A375 (cell line): ENCODE data around the gene S100A13. TPM values are rescaled to one million over a fixed set of nuclear protein-coding genes. Genes with fewer than 3 reads are reported as not detected.

Experiments
- total RNA-seq: library from RNA; depleted of rRNA; stranded (reverse); fragments of >200 nt; shearing (Covaris generic); gene quantifications from 2 replicates; pipeline ENCODE4 v1.2.3, GENCODE V29; 2014; rRNA removed

Gene S100A13
- total RNA-seq = 583 and 631 TPM in 2 replicates

DNA sequence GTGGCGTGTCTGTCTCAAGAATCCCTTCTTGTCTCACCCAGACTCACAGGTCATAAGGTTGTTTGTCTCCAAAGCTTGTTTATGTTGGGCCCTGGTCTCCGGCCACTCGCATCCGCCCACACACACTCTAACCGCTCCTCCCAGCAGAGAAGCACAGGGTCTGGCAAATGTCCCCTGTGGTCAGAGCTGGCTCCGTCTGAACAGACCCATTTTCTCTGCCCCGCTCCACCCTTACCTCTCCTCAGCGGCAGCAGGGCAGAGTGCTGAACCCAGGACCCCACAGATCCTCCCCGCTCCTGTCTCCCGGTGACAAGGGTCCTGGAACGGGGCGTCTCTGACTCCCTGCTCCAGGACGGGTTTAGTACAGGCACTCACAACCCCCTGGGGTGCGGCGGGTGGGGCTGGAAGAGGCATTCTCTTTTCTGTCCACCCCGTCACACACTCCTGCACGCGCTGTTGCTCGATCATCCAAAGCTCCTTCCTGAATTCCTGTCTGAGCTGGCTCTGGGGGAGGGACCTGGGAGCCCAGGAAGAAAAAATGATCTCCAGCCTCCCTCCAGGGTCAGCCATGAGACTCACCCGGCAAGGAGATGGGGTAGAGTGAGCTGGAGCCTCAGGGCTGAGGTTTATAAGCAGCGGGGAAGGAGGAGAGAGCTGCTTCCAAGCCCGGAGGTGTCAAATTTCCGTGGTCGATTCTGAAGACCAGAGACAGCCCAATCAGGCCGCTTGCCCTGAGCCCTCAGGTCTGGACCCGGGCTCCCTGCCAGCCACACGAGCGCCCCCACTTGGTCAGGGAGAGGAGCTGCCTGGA is at the start of gene S100A13:
Gene S100A13, minus strand, starts transcription at position 602 of the 811 bp plus-strand sequence. CDS start 1,033 bp downstream, outside the sequence.

DNA sequence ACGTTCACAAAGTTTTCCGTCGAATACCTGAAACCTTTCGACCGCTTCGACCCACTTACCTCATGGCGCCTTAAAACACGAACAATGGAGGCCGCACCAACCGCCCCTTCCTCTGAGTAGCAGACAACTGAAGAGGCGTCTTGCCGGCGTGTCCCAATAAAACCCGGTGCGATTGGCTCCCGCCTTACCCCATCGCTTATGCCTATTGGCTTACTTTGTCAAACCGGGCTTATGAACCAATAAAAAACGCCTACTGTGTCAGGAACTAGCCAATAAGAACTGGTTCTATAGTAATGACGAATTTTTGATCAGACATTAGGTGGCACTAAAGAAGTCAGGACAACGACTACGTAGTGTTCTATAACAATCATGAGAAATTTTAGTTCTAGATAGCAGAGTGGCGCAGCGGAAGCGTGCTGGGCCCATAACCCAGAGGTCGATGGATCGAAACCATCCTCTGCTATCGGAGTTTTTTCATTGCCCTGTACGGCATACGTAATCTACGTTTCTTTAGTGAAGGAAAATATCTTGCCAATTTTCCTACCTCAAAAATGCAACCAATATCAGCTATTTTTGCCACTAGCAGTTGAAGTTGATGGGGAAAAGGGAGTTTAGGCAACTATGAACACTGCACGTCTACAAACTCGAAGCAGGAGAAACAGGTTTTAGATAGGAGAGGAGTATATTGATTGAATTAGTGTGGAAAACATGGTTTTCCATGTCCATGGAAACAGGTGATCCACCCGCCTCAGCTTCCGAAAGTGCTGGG is 43.7 kb upstream of the S100A13 start, which contains the start of gene ILF2:
Gene ILF2, minus strand, starts transcription at position 135 of the 769 bp plus-strand sequence. Its CDS starts 71 bp downstream, at position 64.

DNA sequence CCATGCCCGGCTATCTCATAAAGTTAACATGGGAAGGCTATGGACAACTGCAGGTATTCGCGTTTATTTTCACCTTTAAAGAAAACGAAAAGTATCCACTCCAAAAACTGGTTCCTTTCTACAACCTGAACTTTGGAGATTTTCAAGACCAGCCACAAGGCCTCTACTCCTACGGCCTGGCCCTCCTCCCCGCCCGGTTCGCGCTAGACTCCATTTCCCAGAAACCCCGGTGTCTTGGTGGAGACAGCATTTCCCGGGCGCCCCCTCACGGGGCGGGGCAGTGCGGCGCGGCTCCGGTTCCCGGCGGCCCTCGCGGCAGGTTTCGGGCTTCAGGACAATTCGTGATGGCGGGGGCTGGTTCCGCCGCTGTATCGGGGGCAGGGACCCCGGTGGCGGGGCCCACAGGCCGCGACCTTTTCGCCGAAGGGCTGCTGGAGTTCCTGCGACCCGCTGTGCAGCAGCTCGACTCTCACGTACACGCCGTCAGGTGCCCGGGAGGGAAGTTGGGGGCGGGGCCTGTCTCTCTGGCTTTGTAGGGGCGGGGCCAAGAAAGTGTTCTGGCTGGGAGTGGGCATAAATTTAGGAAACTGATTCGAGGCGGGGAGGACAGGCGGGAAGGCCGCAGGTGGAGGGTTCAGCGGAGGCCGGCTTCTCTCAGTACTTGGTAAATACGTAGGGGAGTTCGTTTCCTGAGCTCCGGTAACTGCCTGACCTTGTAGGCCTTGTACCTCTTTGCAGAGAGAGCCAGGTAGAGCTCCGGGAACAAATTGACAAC is 31.3 kb upstream of the S100A13 start, which contains the start of gene SNAPIN:
Gene SNAPIN, plus strand, starts transcription at position 304 of the 775 bp plus-strand sequence. Its CDS starts 41 bp downstream, at position 345.

DNA sequence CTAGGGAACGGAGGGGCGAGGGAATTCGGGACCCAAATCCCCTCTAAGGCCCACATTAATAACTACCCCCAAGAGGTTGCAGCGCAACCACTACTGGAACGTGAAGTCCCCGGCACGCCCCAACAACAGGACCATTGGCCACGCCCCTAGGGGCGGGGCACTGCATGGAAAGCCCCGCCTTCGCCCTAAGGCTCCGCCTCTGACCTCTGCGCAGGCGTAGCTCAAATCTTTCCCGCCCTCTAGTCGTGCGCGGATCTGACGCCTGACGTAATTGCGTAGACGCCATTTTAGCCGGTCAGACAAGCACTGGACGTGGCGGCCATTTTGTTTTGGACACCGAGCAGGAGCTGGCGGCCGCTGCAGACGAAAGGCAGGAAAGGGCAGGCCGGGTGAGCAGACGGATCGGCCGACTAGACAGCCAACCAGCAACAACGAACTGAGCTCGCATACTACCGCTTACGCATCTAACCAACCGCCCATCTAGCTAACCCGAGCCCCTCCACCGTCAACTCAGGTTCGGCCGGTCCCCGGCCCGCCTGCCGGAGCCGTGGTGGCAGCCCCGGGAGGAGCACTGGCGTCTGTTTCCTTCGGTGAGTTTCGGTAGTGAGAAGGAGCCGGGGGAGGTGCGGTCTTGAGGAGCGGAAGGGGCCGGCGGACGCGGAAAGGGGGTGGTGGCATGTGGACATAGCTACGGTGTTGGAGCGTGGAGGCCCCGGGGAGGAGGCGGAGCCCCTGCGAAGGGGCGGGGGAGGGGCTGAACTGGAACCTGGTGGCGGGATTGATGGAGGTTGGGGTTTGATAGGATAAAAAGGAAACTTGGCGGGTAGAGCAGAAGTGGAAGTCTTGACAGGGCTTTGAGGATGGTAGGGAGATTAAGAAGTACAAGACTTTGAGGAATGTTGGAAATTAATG is 6.7 kb upstream of the S100A13 start, which contains the start of gene CHTOP:
Gene CHTOP, plus strand, starts transcription at position 313 of the 912 bp plus-strand sequence. CDS start 2,523 bp downstream, outside the sequence.

DNA sequence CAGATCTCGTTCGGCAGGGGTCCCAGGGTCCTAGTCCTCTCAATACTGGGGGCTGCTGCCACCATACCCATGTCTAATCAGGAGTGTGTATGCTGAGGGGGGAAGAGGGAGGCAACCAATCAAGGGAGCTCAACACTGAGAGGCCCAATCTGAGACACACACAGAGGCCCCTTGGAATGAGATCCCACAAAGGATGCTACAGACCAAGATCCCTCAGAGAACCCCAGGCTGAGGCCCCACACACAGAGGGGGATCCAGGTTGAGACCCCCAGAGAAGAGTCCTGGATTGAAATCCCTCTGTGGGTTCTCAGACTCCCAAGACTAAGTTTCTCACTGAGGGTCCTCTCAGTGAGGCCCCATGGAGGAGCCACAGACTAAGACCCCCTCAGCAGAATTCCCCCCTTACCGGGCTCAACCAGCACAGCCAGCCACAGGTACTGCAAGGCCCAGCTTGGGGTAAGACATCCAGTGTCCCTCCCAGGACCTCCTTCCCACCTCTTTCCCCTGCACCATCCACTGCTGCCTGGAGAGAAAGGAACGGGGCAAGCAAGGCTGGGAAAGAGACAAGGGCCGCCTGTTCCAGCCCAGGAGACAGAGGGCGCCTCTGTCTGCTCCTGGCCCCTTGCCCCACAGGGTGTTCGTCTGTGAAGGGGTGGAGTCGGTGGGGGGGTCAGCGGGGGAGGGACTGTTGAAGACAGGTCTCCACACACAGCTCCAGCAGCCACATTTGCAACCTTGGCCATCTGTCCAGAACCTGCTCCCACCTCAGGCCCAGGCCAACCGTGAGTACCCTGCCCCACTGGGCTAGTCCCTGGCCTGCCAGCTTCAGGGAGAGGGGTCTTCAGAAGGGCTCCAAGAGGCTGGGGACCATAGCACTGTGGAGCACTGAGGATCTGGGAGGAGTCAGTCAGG is 666 bp upstream of the S100A13 start, which contains the start of gene S100A1:
Gene S100A1, plus strand, starts transcription at position 720 of the 912 bp plus-strand sequence. CDS start 2,088 bp downstream, outside the sequence.

DNA sequence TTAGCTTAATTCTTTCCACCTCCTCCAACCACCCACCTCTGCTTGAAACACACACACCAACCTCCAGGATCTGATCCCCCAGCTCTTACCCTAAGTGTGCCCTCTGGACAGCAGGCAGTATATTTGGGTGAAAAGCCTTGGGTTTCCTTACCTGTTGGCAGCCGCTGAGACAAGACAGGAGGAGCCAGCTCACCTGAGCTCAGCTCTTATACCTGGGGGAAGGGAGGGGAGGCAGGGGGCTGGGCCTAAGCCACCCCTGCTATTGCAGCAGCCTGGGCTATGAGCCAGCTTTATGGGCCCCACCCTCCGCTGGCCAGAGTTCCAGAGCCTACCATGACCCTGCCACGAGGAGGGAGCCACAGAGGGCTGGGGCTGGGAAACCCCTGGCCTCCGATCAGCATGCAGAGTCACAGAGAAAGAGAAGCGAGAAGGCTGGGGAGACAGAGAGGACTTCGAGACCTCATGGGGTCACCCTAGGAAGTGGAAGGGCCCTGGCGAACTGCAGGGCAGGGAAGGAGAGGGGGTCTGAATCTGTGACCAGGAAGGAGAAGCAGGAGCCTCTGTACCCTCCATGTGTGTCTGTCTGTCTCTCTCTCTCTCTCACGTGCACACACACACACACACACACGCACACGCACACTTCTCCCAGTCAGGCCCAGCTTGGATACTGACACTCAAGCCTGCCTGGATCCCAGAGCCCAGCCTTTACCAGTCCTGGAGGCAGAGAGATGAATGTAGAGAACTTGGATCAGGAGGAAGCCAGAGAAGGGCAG is 11.0 kb downstream of the S100A13 start, which contains the start of gene S100A14:
Gene S100A14, minus strand, starts transcription at position 182 of the 773 bp plus-strand sequence. CDS start 467 bp downstream, outside the sequence.

DNA sequence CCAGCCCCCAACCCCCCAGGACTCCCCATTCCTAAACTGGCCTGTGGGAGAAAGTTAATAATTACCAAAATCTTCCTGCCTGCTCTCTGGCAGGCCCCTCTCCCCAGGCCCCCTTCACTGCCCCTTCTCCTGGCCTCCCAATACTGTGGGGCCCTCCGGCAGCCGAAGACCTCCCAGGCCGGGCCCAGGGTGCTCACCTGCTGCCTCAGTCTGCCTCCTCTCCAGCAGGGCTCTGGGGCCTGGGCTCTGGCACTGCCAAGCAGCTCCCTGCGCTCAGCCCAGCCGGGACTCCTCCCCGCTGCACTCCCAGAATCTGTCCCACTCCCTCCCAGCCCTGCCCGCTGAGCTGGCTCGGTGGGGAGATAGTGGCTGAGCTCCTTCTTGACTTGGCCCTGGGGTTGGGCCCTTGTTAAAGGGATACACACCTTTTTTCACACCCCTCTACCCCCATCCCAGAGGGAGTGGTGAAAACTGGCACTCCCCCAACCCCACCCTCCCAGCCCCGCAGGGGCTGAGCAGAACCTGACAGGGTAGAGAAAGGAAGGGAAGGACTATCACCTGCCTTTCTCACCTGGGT is 14.5 kb downstream of the S100A13 start, which contains the start of gene S100A16:
Gene S100A16, minus strand, starts transcription at position 383 of the 577 bp plus-strand sequence. CDS start 4,986 bp downstream, outside the sequence.

Other genes with a start within 250 kb of the S100A13 start
- gene S100A8, start 236.4 kb downstream of the S100A13 start, total RNA-seq = not detected in 2 replicates
- gene S100A7A, start 211.0 kb downstream of the S100A13 start, total RNA-seq = not detected in 2 replicates
- gene S100A7, start 166.9 kb downstream of the S100A13 start, total RNA-seq = not detected in 2 replicates
- 2,053 and 2,077 TPM in 2 replicates for gene S100A6, start 91.5 kb downstream of the S100A13 start, total RNA-seq
- 0.98 and 2.3 TPM in 2 replicates for gene S100A5, start 86.6 kb downstream of the S100A13 start, total RNA-seq
- gene S100A4, start 81.7 kb downstream of the S100A13 start, total RNA-seq = 142 and 157 TPM in 2 replicates
- 13.9 and 14.8 TPM in 2 replicates for gene S100A3, start 78.2 kb downstream of the S100A13 start, total RNA-seq
- gene S100A2, start 61.7 kb downstream of the S100A13 start, total RNA-seq = 53.8 and 59.7 TPM in 2 replicates
- gene S100A16, start 14.4 kb downstream of the S100A13 start, total RNA-seq = 436 and 451 TPM in 2 replicates
- gene S100A14, start 11.2 kb downstream of the S100A13 start, total RNA-seq = 1.1 and 1.8 TPM in 2 replicates
- gene S100A1, start 929 bp upstream of the S100A13 start, total RNA-seq = 151 and 162 TPM in 2 replicates
- gene CHTOP, start 6.6 kb upstream of the S100A13 start, total RNA-seq = 104 and 111 TPM in 2 replicates
- 71.7 and 73.3 TPM in 2 replicates for gene SNAPIN, start 31.2 kb upstream of the S100A13 start, total RNA-seq
- 302 and 316 TPM in 2 replicates for gene ILF2, start 43.5 kb upstream of the S100A13 start, total RNA-seq
- gene NPR1, start 51.2 kb upstream of the S100A13 start, total RNA-seq = 0.24 and 0.26 TPM in 2 replicates
- 37.6 and 41.5 TPM in 2 replicates for gene INTS3, start 100.5 kb upstream of the S100A13 start, total RNA-seq
- gene SLC27A3, start 147.9 kb upstream of the S100A13 start, total RNA-seq = 10.2 and 14.5 TPM in 2 replicates